ENCODE measurements around the gene ZMYND8. TPM values are rescaled to one million over a fixed set of nuclear protein-coding genes. Genes with fewer than 3 reads are reported as not detected.
"Not testable (repeated sequence)": the region's sequence is repeated elsewhere in the genome, so short reads cannot be mapped to it uniquely, and the experiment has no call there.

ZMYND8 gene
- total RNA-seq, 2 experiments from 2014 or later: 28.1 to 29.6 TPM

GRCh38 chr20:47368301-47368700 lies 11.8 kb upstream of the ZMYND8 start:
- CTCF ChIA-PET: interaction anchor here (0.6 to 4.2 kb wide), 3 partner anchors 15 to 95 kb away, joined by 3 to 21 read pairs (median 4); no protein-coding TSS in a partner anchor
- intact Hi-C loops (cut with micrococcal nuclease): no loop called here

GRCh38 chr20:47366301-47366700 lies 9.8 kb upstream of the ZMYND8 start:
- ChIA-PET CTCF (interaction anchor here (1.2 to 4.2 kb wide), 2 partner anchors 17 to 92 kb away, joined by 3 to 21 read pairs; no protein-coding TSS in a partner anchor), POLR2A (interaction anchor here (0.8 kb wide), 1 partner anchor 28 kb away, joined by 3 read pairs; no protein-coding TSS in a partner anchor)
- DNase-seq; H3K9me3 Mint-ChIP-seq; intact Hi-C loops (cut with micrococcal nuclease); H3K27me3 Mint-ChIP-seq; H3K4me3 Mint-ChIP-seq; H3K4me1 Mint-ChIP-seq (ENCODE audit: low read depth); H3K27ac Mint-ChIP-seq; H3K36me3 Mint-ChIP-seq: not testable (repeated sequence)

More at GRCh38 chr20:47368301-47368700, 11.8 kb upstream of the ZMYND8 start:
- H3K36me3 Mint-ChIP-seq: no peaks in the 10 kb centered on the region
- H3K4me1 Mint-ChIP-seq (ENCODE audit: low read depth): peaks cover 3% of the 10 kb centered on the region
- H3K4me3 Mint-ChIP-seq: no peak overlapping the region
- H3K27me3 Mint-ChIP-seq: no peaks in the 10 kb centered on the region
- H3K9me3 Mint-ChIP-seq: no peaks in the 10 kb centered on the region
- DNase-seq: no peak
- no peak overlapping the region for H3K27ac Mint-ChIP-seq
- POLR2A ChIA-PET: no interaction called here

GRCh38 chr20:47365023-47365764 lies 8.7 kb upstream of the ZMYND8 start:
- Mint-ChIP-seq H3K9me3 (no peaks in the 10 kb centered on the region), H3K36me3 (no peaks in the 10 kb centered on the region), H3K27ac (no peak overlapping the region), H3K4me1 (ENCODE audit: low read depth) (peaks cover 8% of the 10 kb centered on the region), H3K27me3 (no peaks in the 10 kb centered on the region), H3K4me3 (no peak overlapping the region)
- intact Hi-C loops (cut with micrococcal nuclease): no loop called here
- ChIA-PET CTCF (interaction anchor here (1.1 to 2.0 kb wide), 2 partner anchors 19 to 256 kb away, joined by 3 to 7 read pairs; no protein-coding TSS in a partner anchor), POLR2A (no interaction called here)
- DNase-seq: no peak

GRCh38 chr20:47362361-47363219 lies 6.1 kb upstream of the ZMYND8 start:
- Mint-ChIP-seq H3K4me1 (ENCODE audit: low read depth) (peaks cover 19% of the 10 kb centered on the region), H3K27me3 (no peaks in the 10 kb centered on the region), H3K9me3 (no peaks in the 10 kb centered on the region), H3K4me3 (no peak overlapping the region), H3K27ac (no peak overlapping the region), H3K36me3 (no peaks in the 10 kb centered on the region)
- intact Hi-C loops (cut with micrococcal nuclease): no loop called here
- CTCF ChIA-PET: interaction anchor here (1.7 to 2.5 kb wide), 2 partner anchors 21 to 89 kb away, joined by 5 to 7 read pairs; no protein-coding TSS in a partner anchor
- POLR2A ChIA-PET: no interaction called here
- DNase-seq: no peak

- H3K27ac Mint-ChIP-seq: no peak overlapping the region
- CTCF ChIA-PET: interaction anchor here (1.6 to 2.5 kb wide), 3 partner anchors 22 to 165 kb away, joined by 3 to 7 read pairs (median 5); no protein-coding TSS in a partner anchor
- intact Hi-C loops (cut with micrococcal nuclease): no loop called here
- H3K27me3 Mint-ChIP-seq: no peaks in the 10 kb centered on the region
- peaks cover 25% of the 10 kb centered on the region for H3K4me1 Mint-ChIP-seq (ENCODE audit: low read depth)
- POLR2A ChIA-PET: no interaction called here
- peaks cover 2% of the 10 kb centered on the region for H3K36me3 Mint-ChIP-seq
- no peak overlapping the region for H3K4me3 Mint-ChIP-seq
- no peaks in the 10 kb centered on the region for H3K9me3 Mint-ChIP-seq
- DNase-seq: no peak
These were observed 4.8 kb upstream of the ZMYND8 start for GRCh38 chr20:47361057-47361915.

- POLR2A ChIA-PET: no interaction called here
- Mint-ChIP-seq H3K36me3 (peaks cover 6% of the 10 kb centered on the region), H3K27me3 (no peaks in the 10 kb centered on the region), H3K4me1 (ENCODE audit: low read depth) (peaks cover 28% of the 10 kb centered on the region), H3K9me3 (no peaks in the 10 kb centered on the region), H3K27ac (no peak overlapping the region), H3K4me3 (no peak overlapping the region)
- CTCF ChIA-PET: interaction anchor here (1.6 to 2.5 kb wide), 2 partner anchors 23 to 164 kb away, joined by 3 to 7 read pairs; no protein-coding TSS in a partner anchor
- DNase-seq: no peak
- intact Hi-C loops (cut with micrococcal nuclease): no loop called here
These were observed 4.0 kb upstream of the ZMYND8 start for GRCh38 chr20:47360297-47361056.

GRCh38 chr20:47359530-47360296 lies 3.2 kb upstream of the ZMYND8 start:
- Mint-ChIP-seq H3K9me3 (no peaks in the 10 kb centered on the region), H3K4me3 (no peak overlapping the region), H3K36me3 (peaks cover 12% of the 10 kb centered on the region), H3K27me3 (no peaks in the 10 kb centered on the region), H3K4me1 (ENCODE audit: low read depth) (peaks cover 32% of the 10 kb centered on the region), H3K27ac (no peak overlapping the region)
- intact Hi-C loops (cut with micrococcal nuclease): no loop called here
- no peak for DNase-seq
- CTCF ChIA-PET: interaction anchor here (1.6 to 6.9 kb wide), 4 partner anchors 24 to 163 kb away, joined by 3 to 92 read pairs (median 11); no protein-coding TSS in a partner anchor
- POLR2A ChIA-PET: no interaction called here

- ChIA-PET CTCF (interaction anchor here (0.6 to 6.9 kb wide), 7 partner anchors 25 to 1578 kb away, joined by 3 to 92 read pairs (median 4); partner anchors contain the start of gene NCOA3), POLR2A (interaction anchor here (1.0 kb wide), 1 partner anchor 129 kb away, joined by 4 read pairs; no protein-coding TSS in a partner anchor)
- peaks cover 13% of the 10 kb centered on the region for H3K36me3 Mint-ChIP-seq
- H3K4me1 Mint-ChIP-seq (ENCODE audit: low read depth): peaks cover 40% of the 10 kb centered on the region
- DNase-seq: no peak
- intact Hi-C loops (cut with micrococcal nuclease): no loop called here
- H3K27me3 Mint-ChIP-seq: no peaks in the 10 kb centered on the region
- no peaks in the 10 kb centered on the region for H3K9me3 Mint-ChIP-seq
- no peak overlapping the region for H3K27ac Mint-ChIP-seq
- H3K4me3 Mint-ChIP-seq: no peak overlapping the region
These were observed 2.4 kb upstream of the ZMYND8 start for GRCh38 chr20:47358672-47359529.

- DNase-seq: no peak
- CTCF ChIA-PET: interaction anchor here (0.9 to 6.9 kb wide), 5 partner anchors 26 to 159 kb away, joined by 3 to 92 read pairs (median 5); partner anchors contain the start of gene NCOA3
- Mint-ChIP-seq H3K9me3 (no peaks in the 10 kb centered on the region), H3K27ac (peak overlapping the region; percentile 98), H3K36me3 (peaks cover 13% of the 10 kb centered on the region), H3K4me1 (ENCODE audit: low read depth) (peaks cover 40% of the 10 kb centered on the region), H3K27me3 (no peaks in the 10 kb centered on the region), H3K4me3 (peak overlapping the region; percentile 96)
- POLR2A ChIA-PET: interaction anchor here (1.0 to 2.6 kb wide), 2 partner anchors 84 to 130 kb away, joined by 4 to 26 read pairs; no protein-coding TSS in a partner anchor
- intact Hi-C loops (cut with micrococcal nuclease): no loop called here
These were observed 1.7 kb upstream of the ZMYND8 start for GRCh38 chr20:47358039-47358671.
